Measurements from ENCODE around the gene TRAPPC4. TPM values are rescaled to one million over a fixed set of nuclear protein-coding genes. Genes with fewer than 3 reads are reported as not detected.
A peak's percentile ranks its signal among the peaks of the same experiment; 100 is the strongest.

The TRAPPC4 gene
- total RNA-seq, 1 donor: 54.5 TPM

DNA sequence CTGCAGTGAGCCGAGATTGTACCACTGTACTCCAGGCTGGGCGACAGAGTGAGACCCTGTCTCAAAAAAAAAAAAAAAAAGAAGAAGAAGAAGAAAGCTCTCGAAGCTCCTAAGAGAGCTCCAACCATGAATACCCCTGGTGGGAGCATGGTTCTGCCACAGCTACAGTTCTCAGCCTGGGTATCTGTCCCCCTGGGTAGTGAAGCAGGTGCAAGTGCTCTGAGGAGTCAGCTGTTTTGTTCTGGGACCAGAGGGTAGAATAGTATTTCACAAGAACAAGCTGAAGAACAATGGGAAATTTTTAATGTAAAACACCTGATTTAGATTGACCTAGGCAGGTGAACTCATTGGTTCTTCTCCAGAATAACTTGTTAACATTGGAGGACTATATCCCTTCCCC lies 42.7 kb downstream of the TRAPPC4 start:
- H3K9me3 ChIP-seq (ENCODE audit: low read depth, low read length): no peaks in the 10 kb centered on the region
- no peak overlapping the region for H3K4me3 ChIP-seq (ENCODE audit: low read length)
- H3K27me3 ChIP-seq (ENCODE audit: insufficient read depth, low read length): no peaks in the 10 kb centered on the region
- H3K4me1 ChIP-seq (ENCODE audit: insufficient read depth, low read length): peaks cover 23% of the 10 kb centered on the region

DNA sequence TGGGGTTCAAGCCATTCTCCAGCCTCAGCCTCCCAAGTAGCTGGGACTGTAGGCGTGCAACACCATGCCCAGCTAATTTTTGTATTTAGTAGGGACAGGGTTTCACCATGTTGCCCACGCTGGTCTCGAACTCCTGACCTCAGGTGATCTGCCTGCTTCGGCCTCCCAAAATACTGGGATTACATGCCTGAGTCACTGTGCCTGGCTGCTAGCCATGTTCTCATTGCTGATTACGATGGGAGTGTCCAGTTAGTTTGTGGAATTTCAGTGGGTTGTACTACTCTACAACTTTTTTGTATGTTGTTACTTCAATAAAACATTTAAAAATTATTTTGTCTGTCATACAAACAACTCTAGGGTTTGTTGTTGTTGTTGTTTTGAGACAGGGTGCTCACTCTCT lies 44.2 kb downstream of the TRAPPC4 start:
- Histone ChIP-seq H3K4me3 (ENCODE audit: low read length) (no peak overlapping the region), H3K4me1 (ENCODE audit: insufficient read depth, low read length) (peaks cover 24% of the 10 kb centered on the region), H3K9me3 (ENCODE audit: low read depth, low read length) (no peaks in the 10 kb centered on the region), H3K27me3 (ENCODE audit: insufficient read depth, low read length) (no peaks in the 10 kb centered on the region)

DNA sequence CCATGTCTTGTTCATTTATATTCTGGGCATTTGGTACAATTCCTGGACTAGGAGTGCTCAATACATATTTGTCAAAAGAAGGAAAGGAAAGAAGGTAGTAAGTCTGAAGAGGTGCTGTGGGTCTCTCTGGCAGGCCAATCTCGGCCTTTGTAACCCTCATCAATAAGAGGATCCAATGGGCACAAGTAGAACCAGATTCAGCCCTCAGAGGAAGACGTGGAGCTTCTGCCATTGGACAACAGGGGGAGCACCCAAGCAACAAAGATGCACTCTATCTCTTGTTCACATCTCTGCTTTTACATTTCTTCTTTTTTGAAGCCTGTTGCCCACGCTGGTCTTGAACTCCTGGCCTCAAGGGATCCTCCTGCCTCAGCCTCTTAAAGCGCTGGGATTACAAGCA lies 46.8 kb downstream of the TRAPPC4 start:
- Histone ChIP-seq H3K4me1 (ENCODE audit: insufficient read depth, low read length) (peaks cover 33% of the 10 kb centered on the region), H3K4me3 (ENCODE audit: low read length) (no peak overlapping the region)

DNA sequence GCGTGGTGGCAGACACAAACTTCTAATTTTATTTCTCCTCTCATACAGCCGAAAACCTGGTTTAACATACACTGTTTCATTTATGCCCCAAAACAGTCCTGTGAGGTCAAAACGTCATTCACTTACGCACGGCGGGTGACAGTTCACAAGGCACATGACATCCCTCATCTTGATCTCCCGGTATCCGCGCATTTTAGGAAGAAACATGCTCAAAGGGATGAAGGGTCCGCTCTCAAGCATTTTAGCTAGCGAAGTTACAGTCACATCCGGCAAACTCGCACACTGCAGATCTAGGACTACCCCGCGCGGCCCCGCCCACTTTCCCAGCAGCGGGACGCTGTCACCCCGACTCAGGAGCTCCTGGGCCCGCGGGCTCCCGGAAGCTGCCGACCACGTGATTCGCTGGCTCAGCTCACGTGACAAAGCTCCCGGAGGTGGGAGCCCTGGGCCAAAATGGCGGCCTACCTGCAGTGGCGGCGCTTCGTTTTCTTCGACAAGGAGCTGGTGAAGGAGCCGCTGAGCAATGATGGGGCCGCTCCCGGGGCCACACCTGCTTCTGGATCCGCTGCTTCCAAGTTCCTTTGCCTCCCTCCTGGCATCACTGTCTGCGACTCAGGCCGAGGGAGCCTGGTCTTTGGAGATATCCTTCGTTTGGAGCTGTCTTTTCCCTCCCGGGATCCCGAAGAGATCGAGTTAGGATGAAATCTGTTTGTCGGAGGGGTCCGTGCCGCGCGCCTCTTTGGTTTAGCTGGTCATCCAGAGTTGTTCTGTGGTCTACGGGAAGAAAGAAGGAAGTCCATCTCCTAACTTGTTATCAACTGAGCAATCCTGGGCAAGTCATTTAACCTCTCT lies 49.0 kb downstream of the TRAPPC4 start, which contains the start of gene VPS11:
VPS11 (plus strand) TSS at position 448 of the 852 bp plus-strand sequence; CDS start at position 454, 6 bp downstream.
- H3K4me3 ChIP-seq (ENCODE audit: low read length): peak within 1 kb of the TSS; percentile 87
- peaks cover 33% of the 10 kb centered on the region for H3K4me1 ChIP-seq (ENCODE audit: insufficient read depth, low read length)
- H3K27me3 ChIP-seq (ENCODE audit: insufficient read depth, low read length): no peaks in the 10 kb centered on the region
- H3K9me3 ChIP-seq (ENCODE audit: low read depth, low read length): no peaks in the 10 kb centered on the region

More for the DNA sequence above, 46.8 kb downstream of the TRAPPC4 start:
- no peaks in the 10 kb centered on the region for H3K9me3 ChIP-seq (ENCODE audit: low read depth, low read length)
- H3K27me3 ChIP-seq (ENCODE audit: insufficient read depth, low read length): no peaks in the 10 kb centered on the region

Other genes starting within 250 kb of the TRAPPC4 start
- 462 TPM for gene DDX6, start 227.6 kb upstream of the TRAPPC4 start, total RNA-seq
- 11.1 TPM for gene CXCR5, start 134.9 kb upstream of the TRAPPC4 start, total RNA-seq
- gene BCL9L, start 92.8 kb upstream of the TRAPPC4 start, total RNA-seq: 41.9 TPM
- gene UPK2, start 62.5 kb upstream of the TRAPPC4 start, total RNA-seq: not detected
- gene FOXR1, start 47.0 kb upstream of the TRAPPC4 start, total RNA-seq: not detected
- gene CENATAC, start 20.6 kb upstream of the TRAPPC4 start, total RNA-seq: 75.5 TPM
- gene RPS25, start 423 bp upstream of the TRAPPC4 start, total RNA-seq: 4,016 TPM
- 2.4 TPM for gene SLC37A4, start 12.1 kb downstream of the TRAPPC4 start, total RNA-seq
- gene HYOU1, start 38.4 kb downstream of the TRAPPC4 start, total RNA-seq: 38.9 TPM
- gene VPS11, start 49.1 kb downstream of the TRAPPC4 start, total RNA-seq: 34.7 TPM
- 2.7 TPM for gene HMBS, start 66.1 kb downstream of the TRAPPC4 start, total RNA-seq
- 6.7 TPM for gene DPAGT1, start 83.1 kb downstream of the TRAPPC4 start, total RNA-seq
- gene C2CD2L, start 88.6 kb downstream of the TRAPPC4 start, total RNA-seq: 7.5 TPM
- gene HINFP, start 102.8 kb downstream of the TRAPPC4 start, total RNA-seq: 9.1 TPM
- 0.10 TPM for gene ABCG4, start 130.3 kb downstream of the TRAPPC4 start, total RNA-seq
- 4.7 TPM for gene NLRX1, start 150.0 kb downstream of the TRAPPC4 start, total RNA-seq
- not detected for gene NHERF4, start 166.7 kb downstream of the TRAPPC4 start, total RNA-seq
- gene CBL, start 187.6 kb downstream of the TRAPPC4 start, total RNA-seq: 16.0 TPM